NCI-H1048 (cell line): ENCODE data around the gene CD19.
"Not testable (repeated sequence)": the region's sequence is repeated elsewhere in the genome, so short reads cannot be mapped to it uniquely, and the experiment has no call there.

Experiments
- DNase-seq: peaks from one replicate; lab custom pipeline; 2025; lab: John Stamatoyannopoulos, UW

Gene CD19

DNA sequence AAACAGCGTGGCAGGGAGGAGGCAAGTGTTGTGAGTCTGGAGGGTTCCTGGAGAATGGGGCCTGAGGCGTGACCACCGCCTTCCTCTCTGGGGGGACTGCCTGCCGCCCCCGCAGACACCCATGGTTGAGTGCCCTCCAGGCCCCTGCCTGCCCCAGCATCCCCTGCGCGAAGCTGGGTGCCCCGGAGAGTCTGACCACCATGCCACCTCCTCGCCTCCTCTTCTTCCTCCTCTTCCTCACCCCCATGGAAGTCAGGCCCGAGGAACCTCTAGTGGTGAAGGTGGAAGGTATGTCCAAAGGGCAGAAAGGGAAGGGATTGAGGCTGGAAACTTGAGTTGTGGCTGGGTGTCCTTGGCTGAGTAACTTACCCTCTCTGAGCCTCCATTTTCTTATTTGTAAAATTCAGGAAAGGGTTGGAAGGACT is at the start of gene CD19:
CD19 (plus strand) TSS at position 171 of the 425 bp plus-strand sequence; CDS start at position 201, 30 bp downstream.
- no peak for DNase-seq

DNA sequence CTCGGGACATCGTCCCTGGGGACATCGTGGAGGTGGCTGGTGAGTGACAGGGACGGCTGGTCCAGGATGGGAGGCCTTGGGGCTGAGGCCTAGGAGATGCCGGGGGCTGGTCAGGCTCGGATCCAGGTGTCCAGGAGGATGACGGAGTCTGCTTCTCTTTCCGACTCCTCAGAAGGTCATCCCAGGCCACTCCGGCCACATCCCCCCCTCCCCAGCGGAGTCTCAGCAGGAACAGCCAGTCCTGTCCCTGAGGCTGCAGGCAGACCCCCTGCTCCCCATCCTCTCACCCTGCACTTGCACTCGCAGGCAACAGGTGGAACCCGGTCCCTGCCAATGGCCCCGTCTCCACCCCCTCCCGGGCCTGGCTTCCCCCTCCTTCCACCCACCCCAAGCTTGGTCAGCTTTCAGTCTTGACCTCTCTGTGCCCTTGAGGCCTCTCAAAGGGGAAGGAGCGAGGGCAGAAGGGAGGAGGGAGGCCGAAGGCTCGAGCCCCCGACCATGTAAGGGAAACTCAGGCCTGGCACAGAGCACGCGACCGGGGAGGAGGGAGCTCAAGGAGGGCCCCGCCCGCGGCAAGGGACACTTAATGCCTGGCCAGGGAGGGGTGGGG is 49.1 kb upstream of the CD19 start:
- no peak for DNase-seq

DNA sequence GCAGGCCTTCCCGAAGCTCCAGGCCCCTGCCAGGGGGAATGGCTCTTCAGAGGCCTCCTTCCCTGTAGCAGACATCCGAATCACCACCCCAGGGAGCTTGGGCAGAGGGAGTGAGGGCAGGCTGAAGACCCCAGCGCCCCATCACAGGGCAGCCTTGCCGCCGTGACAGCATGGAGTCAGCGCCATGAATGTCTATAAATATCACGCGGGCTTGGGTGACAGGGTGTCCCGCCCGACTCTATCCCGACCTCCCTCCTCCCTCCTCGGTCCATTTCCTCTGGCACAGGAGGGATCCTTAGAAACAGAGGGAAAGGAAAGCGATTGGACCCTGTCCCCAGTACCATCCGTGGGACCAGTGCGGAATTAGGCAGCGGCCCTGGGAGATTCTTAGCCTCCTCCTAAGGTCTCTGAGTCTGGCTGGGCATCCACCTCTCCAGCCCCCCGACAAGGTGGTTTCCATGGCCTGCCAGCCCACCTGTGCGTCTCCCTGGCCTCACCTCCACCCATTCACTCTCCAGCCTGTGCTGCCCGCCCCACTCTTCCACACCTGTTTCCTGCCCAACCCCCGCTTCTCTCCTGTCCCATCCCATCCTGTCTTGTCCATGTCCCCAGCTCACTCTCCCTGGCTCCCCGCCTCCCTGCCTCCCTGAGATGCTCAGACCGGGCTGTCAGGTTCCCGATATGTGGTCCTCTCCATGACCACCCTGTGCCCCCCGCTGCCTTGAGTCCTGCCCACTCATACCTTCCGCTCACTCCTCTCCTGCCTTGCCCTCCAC is 48.4 kb upstream of the CD19 start:
- no peak for DNase-seq

DNA sequence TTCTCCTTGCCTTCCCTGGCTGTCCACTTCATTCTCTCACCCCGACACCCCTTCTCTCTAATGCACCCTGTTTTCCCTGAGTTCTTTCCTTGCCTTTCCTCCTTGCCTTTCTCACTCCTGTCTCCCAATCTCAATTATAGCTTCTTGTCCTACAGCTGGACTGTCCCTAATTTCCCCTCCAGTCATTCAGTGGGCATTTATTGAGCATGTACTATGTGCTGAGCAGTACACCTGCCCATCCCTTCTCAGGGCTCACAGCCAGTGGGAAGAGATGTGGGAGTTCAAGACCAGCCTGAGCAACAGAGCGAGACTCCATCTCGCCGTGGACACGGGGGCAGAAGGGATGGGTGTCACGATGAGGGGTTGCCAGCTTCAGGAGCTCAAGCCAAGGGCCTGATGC is 47.7 kb upstream of the CD19 start:
- DNase-seq, result no peak

DNA sequence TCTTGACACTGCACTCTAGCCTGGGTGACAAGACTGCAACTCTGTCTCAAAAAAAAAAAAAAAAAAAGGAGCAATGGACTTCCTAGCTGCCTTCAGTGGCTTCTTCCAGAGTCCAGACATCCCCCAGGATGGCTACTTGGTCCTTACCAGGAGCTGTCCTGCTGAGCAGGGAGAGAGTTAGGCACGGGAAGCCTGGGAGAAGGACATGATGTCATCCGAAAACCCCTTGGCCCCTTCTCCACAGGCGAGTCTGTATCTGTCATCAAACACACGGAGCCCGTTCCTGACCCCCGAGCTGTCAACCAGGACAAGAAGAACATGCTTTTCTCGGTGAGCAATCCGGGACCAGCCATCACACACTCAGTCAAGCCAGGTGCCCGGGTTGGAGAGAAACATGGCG is 44.8 kb upstream of the CD19 start:
- no peak for DNase-seq

DNA sequence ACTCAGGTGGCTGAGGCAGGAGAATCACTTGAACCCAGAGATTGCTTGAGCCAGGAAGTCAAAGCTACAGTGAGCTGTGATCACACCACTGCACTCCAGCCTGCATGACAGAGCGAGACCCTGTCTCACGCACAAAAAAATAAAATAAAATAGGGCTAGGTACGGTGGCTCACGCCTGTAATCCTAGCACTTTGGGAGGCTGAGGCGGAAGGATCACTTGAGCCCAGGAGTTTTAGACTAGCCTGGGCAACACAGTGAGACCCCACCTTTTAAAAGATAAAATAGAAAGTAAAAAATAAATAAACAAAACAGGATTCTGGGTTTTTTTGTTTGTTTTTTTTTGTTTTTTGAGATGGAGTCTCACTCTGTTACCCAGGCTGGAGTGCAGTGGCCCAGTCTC is 41.4 kb upstream of the CD19 start:
- not testable (repeated sequence) for DNase-seq

DNA sequence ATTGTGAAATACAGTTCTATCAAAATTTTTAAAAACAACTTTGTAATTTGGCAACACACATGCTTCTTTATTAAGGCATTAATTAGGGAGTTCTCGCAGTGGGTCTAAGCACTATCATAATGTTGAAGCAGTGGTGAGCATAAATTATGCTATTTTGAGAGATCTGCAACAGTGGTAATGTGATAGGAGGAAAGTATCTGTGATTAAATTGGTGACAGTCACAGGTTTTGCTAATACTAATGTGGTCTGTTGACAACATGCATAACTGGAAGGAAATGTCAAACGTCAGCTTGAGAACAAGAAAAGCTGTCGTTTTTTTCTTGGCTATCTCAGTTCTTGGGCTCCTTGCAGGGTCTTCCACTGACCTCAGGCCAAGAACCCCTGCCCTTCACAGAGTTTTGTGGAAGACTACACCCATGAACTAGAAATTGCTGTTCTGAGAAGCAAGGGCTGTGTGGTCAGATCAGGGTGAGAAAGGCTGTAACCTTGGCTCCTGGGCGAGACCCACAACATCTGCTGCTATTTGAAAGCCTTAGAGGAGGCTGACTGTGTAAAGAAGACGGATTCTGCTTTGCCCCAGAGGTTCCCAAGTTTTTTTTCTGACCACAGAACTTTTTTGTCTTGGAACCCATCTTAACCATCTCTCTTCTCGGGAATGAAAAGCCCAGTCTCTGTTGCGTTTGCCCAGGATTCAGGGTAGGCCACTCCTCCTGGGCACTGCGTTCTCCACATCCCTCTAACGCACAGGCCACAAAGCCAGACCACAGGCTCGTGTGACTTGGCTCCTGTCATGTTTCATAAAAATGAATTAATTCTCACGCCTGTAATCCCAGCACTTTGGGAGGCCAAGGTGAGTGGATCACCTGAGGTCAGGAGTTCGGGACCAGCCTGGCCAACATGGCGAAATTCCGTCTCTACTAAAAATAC is 39.5 kb upstream of the CD19 start:
- no peak for DNase-seq

DNA sequence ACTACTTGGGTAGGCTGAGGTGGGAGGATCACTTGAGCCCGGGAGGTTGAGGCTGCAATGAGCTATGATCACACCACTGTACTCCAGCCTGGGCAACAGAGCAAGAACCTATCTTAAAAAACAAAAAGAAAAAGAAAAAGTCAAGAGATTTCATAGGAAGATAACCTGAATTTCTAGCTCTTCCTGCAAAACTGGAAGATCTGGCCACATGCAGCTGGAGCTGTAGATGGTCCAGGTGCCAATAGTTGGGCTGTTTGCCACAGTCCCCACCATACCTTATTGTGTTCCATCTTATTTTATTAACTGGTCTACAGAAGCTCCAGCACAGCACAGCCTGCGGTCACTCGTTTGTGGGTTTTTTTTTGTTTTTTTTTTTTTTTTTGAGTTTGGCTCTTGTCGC is 38.5 kb upstream of the CD19 start:
- no peak for DNase-seq

DNA sequence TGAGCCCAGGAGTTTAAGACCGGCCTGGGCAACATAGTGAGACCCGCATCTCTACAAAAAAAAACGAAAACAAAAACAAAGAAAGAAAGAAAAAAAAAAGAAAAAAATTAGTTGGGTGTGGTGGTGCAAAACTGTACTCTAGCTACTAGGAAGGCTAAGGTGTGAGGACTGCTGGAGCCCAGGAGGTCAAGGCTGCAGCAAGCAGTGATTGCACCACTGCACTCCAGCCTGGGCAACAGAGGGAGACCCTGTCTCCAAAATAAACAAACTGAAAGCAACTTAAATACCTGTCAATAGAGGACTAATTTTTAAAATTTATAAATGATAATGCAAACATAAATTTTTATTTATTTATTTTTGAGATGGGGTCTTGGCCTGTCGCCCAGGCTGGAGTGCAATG is 36.2 kb upstream of the CD19 start:
- DNase-seq, result no peak

DNA sequence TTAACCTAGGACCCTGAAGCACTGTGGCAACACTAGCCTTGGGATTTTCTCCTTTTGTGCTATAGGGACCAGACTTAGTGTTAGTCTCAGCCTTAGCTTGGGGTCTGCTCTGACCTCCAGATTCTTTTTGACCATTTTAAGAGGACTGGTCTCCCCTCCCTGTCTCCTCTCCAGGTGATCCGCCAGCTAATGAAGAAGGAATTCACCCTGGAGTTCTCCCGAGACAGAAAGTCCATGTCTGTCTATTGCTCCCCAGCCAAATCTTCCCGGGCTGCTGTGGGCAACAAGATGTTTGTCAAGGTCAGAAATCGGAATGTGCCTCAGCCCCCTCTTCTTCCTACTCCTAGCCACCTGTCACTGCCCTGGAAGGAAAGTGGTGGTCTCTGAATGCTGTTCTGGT is 33.9 kb upstream of the CD19 start:
- no peak for DNase-seq

DNA sequence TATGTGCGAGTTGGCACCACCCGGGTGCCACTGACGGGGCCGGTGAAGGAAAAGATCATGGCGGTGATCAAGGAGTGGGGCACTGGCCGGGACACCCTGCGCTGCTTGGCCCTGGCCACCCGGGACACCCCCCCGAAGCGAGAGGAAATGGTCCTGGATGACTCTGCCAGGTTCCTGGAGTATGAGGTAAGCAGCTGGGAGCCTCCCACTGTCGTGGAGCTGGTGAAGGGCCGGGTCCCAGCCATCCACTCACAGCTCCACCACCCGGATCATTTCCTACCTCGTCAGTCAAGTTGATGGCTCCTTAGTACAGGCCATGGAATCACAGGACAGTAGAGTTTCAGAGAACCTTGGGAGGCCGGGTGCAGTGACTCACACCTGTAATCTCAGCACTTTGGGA is 33.5 kb upstream of the CD19 start:
- no peak for DNase-seq

DNA sequence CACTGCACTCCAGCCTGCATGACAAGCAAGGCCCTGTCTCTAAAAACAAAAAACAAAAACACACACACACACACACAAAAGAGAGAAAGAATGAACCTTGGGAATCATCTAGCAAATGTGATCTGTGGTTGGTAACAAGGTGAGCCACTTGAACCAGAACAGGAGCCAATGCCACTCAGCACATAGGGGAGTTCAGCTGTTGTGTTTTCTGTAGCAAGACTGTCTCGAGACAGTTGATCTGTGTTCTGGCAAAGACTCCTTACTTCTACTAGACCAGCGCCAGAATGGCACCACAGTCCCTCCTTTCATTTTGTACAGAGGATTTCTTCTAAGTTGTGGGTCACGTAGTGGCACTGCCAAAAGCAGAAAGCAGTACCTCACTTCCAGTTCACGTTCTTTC is 32.8 kb upstream of the CD19 start:
- DNase-seq, result no peak

DNA sequence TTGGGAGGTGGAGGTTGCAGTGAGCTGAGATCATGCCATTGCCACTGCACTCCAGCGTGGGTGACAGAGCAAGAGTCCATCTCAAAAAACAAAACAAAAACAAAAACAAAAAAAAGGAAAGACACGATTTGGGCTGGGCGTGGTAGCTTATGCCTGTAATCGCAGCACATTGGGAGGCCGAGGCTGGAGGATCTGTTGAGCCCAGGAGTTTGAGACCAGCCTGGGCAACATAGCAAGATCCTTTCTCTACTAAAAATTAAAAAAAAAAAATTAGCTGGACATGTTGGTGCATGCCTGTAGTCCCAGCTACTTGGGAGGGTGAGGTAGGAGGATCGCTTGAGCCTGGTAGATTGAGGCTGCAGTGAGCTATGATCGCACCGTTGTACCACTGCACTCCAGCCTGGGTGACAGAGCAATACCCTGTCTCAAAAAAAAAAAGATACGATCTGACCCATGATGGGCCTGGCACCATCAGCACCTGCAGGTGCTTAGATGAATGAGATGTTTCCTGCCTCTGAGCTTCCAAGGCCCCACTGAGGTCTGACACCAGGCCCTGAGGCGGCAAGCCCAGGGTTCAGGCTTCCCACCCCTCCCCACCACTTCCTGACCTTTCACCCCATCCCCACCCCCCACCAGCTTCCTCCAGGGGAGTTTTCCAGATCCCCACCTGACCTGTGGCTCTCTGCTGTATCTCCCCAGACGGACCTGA is 31.7 kb upstream of the CD19 start:
- DNase-seq, result no peak

DNA sequence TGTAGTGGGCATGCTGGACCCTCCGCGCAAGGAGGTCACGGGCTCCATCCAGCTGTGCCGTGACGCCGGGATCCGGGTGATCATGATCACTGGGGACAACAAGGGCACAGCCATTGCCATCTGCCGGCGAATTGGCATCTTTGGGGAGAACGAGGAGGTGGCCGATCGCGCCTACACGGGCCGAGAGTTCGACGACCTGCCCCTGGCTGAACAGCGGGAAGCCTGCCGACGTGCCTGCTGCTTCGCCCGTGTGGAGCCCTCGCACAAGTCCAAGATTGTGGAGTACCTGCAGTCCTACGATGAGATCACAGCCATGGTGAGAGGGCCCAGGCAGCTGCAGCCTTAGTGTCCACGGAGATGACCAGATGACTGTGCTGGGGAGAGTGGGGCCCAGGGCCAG is 31.2 kb upstream of the CD19 start:
- DNase-seq, result no peak

DNA sequence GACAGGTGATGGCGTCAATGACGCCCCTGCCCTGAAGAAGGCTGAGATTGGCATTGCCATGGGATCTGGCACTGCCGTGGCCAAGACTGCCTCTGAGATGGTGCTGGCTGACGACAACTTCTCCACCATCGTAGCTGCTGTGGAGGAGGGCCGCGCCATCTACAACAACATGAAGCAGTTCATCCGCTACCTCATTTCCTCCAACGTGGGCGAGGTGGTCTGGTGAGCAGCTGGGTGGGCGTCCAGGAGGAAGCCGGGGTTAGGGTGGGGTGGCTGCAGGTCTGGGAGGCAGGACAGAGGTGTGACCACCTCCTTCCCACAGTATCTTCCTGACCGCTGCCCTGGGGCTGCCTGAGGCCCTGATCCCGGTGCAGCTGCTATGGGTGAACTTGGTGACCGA is 29.9 kb upstream of the CD19 start:
- DNase-seq, result no peak

DNA sequence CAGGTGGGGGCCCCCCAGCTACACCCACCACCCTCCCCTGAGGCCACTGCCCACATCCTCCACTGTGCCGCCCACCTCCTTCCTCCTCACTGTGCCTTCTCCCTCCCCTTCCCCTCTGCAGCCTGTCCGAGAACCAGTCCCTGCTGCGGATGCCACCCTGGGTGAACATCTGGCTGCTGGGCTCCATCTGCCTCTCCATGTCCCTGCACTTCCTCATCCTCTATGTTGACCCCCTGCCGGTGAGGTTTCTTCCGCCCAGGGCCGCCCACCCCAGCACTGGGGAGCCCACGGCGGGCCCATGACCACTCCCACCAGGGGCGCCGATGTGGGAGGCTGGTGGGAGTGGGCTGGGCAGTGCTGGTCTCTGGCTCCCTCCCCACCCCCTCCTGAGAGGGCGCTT is 28.9 kb upstream of the CD19 start:
- DNase-seq, result no peak

DNA sequence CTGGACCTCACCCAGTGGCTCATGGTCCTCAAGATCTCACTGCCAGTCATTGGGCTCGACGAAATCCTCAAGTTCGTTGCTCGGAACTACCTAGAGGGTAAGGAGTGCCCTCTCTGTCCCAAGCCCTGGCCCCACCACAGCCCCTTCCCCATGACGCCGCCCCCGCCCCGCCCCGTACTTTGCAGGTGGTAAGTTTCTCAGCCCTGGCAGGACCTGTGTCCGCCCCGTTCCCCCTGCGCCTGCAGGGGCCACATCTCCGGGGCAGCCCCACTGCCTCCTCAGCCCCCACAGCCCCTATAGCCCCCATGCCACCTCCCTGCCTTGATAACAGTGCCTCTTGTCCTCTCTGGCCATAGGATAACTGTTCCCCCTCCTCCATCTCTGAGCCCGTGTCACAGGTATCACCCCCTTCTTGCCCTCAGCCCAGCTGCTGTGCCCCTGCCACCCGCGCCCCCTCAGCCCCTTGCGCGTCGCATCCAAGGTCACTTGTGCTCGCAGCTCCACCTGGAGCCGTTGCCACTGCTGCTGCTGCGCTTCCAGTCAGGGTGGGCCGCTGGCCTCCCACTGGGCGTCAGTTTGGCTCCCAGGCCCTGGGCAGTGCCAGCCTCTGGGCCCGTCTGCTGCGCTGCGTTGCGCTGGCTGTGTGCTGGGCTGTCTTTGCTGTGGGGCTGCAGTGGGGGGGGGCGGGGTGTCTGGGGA is 28.3 kb upstream of the CD19 start:
- no peak for DNase-seq

DNA sequence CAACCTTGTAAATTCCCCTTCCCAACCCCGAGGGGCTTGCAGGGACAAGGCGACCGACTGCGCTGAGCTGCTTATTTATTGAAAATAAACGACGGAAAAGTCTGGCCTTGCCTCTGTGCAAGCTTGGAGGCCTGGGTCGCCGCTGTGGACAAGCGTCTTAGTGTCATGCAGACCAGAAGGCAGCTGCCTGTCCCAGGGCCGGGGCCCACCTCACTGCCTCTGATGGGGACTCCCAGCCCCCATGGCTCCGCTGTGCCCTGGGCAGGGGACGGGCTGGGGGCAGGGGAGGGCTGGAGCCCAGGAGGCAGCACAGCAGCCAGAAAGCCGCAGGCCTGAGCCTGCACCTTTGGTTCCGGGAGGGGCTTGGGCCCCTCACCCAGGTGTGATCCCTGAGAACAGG is 27.4 kb upstream of the CD19 start:
- DNase-seq, result no peak

DNA sequence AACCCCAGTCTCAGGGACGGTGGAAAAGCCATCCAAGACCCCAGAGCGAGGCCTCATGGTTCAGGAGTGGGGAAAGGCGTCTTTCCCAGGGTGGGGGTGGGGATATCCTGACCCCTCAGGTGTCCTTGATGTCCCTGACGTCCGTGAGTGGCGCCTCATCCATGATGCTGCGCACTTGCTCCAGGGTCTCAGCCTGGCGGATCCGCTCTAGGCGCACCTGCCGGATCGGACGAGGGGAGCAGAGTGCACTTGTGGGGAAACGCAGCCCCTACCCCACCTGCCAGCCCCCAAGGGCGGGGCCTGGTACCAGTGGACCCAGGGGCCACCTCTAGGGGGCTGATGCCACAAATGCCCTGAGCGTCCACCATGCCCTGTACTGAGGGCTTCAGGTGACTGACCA is 26.9 kb upstream of the CD19 start:
- DNase-seq, result no peak

DNA sequence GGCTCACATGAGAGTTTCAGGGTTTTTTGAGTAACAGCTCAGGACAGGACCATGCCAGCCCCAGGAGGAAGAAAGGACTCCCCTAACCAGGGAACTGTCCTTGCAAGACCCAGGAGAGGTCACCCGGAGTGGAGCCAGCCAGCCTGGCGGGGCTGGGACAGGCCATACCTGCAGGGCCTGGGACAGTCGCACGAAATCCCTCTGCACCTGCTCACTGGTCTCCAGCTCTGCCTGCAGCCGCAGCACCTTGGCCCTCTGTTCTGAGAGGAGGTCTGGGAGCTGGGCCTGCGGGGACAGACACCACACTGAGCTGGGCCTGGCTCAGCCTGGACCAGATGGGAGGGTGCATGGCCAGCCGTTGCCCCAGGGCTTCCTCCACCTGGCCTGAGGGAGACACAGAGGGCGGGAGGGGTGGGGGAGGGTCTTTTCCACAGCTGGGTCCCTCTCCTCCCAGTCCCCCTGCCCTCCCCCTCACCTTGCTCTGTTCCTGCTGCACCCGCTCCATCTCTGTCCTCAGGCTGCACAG is 26.5 kb upstream of the CD19 start:
- DNase-seq, result no peak

DNA sequence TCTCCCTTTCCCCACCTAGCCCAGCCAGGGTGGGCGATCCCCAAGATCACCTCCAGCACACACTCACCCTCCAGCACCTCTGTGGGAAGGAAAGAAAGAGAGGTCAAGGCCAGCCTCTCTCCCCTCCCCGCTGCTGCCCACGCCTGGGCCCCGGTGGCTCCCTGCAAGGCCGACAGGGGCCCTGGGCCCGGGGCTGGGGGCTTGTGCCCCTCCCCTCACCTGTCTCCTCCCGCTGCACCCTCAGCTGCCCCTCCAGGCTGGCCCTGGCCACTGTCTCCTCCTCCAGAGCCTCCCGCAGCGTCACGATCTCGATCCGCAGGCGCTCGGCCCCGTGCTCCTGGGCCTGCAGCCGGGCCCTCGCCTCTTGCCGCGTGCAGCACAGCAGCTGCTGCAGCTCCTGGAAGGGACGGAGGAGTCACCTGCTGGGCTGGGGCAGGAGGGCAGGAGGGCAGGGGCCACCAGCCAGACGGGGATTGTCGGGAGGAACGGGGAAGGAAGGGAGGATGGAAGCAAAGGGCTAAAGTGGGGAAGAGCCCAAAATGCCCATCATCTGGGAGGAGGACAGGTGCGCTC is 25.9 kb upstream of the CD19 start:
- no peak for DNase-seq
